Adrenal gland (tissue), 5 donors: ENCODE results near the gene APOD.
"Not testable (repeated sequence)": the region's sequence is repeated elsewhere in the genome, so short reads cannot be mapped to it uniquely, and the experiment has no call there.

Experiments used
- POLR2A ChIP-seq, 2 donors: fragments of 450-650 bp; IDR thresholded peaks; one replicate each; pipeline ENCODE4 v1.6.1; 2017; ENCODE audit warnings: antibody characterized with exemption in 2 of 2, mild to moderate bottlenecking in 2 of 2, moderate library complexity in 1 of 2
- TF ChIP-seq, protein P1 (sequence below), 6 experiments: fragments of 450-650 bp in 4 of 6; fragments of 200-600 bp in 2 of 6; sonication (generic) in 1 of 6; IDR thresholded peaks; 1 replicate in 5 of 6; 2 replicates in 1 of 6; pipeline versions ENCODE4 v1.5.1 to v1.8.0; 2016 to 2021; ENCODE audit warnings: antibody characterized with exemption in 6 of 6, mild to moderate bottlenecking in 2 of 6, moderate library complexity in 1 of 6
- donor health status: DM: no; HTN: no; CAD: no.

DNA sequence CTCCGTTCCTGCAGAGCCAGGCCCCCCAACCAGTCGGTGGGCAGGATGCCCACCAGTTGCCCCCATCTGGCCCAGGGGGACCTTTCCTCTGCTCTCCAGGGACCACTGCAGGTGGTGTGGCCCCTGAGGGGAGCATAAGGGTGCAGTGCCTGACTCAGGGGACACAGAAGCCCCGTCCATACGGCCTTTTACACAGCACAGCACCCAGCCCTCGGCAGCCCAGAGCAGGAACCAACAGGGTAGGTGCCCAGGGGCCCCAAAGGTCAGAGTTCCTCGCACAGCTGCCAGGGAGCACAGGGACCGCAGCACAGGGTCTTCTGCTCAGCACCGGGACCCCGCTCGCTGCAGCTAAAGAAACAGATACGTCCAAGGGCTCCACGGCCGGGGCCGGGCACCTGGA is 40.4 kb upstream of the APOD start:
- TF ChIP-seq, protein P1, sequence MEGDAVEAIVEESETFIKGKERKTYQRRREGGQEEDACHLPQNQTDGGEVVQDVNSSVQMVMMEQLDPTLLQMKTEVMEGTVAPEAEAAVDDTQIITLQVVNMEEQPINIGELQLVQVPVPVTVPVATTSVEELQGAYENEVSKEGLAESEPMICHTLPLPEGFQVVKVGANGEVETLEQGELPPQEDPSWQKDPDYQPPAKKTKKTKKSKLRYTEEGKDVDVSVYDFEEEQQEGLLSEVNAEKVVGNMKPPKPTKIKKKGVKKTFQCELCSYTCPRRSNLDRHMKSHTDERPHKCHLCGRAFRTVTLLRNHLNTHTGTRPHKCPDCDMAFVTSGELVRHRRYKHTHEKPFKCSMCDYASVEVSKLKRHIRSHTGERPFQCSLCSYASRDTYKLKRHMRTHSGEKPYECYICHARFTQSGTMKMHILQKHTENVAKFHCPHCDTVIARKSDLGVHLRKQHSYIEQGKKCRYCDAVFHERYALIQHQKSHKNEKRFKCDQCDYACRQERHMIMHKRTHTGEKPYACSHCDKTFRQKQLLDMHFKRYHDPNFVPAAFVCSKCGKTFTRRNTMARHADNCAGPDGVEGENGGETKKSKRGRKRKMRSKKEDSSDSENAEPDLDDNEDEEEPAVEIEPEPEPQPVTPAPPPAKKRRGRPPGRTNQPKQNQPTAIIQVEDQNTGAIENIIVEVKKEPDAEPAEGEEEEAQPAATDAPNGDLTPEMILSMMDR (IDR thresholded peaks at IDR 0.05), result not testable (repeated sequence)
- TF ChIP-seq POLR2A (IDR thresholded peaks at IDR 0.05), result not testable (repeated sequence)
